H1 (cell line): Measurements from ENCODE around the gene LTBP1. TPM values are rescaled to one million over a fixed set of nuclear protein-coding genes. Genes with fewer than 3 reads are reported as not detected.
A peak's percentile ranks its signal among the peaks of the same experiment; 100 is the strongest.

Experiments used
- CTCF ChIA-PET: fragments of 300-600 bp; sonication (Branson Sonifier 250); formaldehyde crosslinking; loops from one replicate; lab custom pipeline; 2021; ENCODE audit not compliant: partially characterized antibody; lab: Charles Lee
- POLR2A ChIA-PET: fragments of 300-600 bp; sonication (Branson Sonifier 250); formaldehyde crosslinking; loops from one replicate; lab custom pipeline; 2021; ENCODE audit warnings: inconsistent platforms; ENCODE audit not compliant: partially characterized antibody; lab: Charles Lee
- DNase-seq, 2 experiments: peaks; one replicate each; pipeline versions ENCODE4 v3.0.0 to v3.0.0-alpha.2; 2010 to 2022; ENCODE audit warnings: low spot score in 2 of 2, low read depth in 1 of 2, mixed read lengths in 1 of 2
- FAIRE-seq: peaks from 2 replicates; lab custom pipeline; 2011; peaks lifted over from hg19 to GRCh38; lab: Jason Lieb, UNC
- H2AFZ ChIP-seq: 2 replicates; pipeline ENCODE4 v1.8.1; 2012; ENCODE audit warnings: low read length, inconsistent platforms
- H2AK5ac ChIP-seq: 2 replicates; pipeline ENCODE4 v1.6.1; 2013; ENCODE audit warnings: low read depth, low read length
- H2BK120ac ChIP-seq: replicated peaks from 2 replicates; pipeline ENCODE3; 2013; ENCODE audit warnings: low read depth, low read length, inconsistent platforms
- H2BK12ac ChIP-seq: 2 replicates; pipeline ENCODE4 v1.6.1; 2013; ENCODE audit warnings: low read depth, low read length
- H2BK15ac ChIP-seq: 2 replicates; pipeline ENCODE4 v1.6.1; 2013; ENCODE audit warnings: low read length
- H2BK20ac ChIP-seq: 2 replicates; pipeline ENCODE4 v1.6.1; 2013; ENCODE audit warnings: low read length
- H2BK5ac ChIP-seq: 2 replicates; pipeline ENCODE4 v1.6.1; 2013; ENCODE audit warnings: low read depth, low read length
- H3K14ac ChIP-seq: 2 replicates; pipeline ENCODE4 v1.6.1; 2013; ENCODE audit warnings: inconsistent platforms; ENCODE audit not compliant: insufficient read length
- H3K18ac ChIP-seq: 2 replicates; pipeline ENCODE4 v1.6.1; 2013; ENCODE audit warnings: low read length; ENCODE audit errors: extremely low read depth
- H3K23ac ChIP-seq: 2 replicates; pipeline ENCODE4 v1.6.1; 2013; ENCODE audit warnings: inconsistent platforms; ENCODE audit not compliant: insufficient read length
- H3K23me2 ChIP-seq: 2 replicates; pipeline ENCODE4 v1.6.1; 2013; ENCODE audit warnings: low read depth, low read length
- H3K27ac ChIP-seq: 2 replicates; pipeline ENCODE4 v1.6.1; 2011; ENCODE audit warnings: low read depth, low read length, inconsistent platforms
- H3K27me3 ChIP-seq, 4 experiments: replicated peaks in 1 of 4; 1 replicate in 1 of 4; 2 replicates in 3 of 4; pipeline versions ENCODE4 v1.6.1 to v1.8.1; 2011 to 2013; ENCODE audit warnings: low read length in 3 of 4, mild to moderate bottlenecking in 3 of 4, inconsistent platforms in 2 of 4, mixed read lengths in 2 of 4, moderate library complexity in 1 of 4; ENCODE audit not compliant: control insufficient read depth in 3 of 4, insufficient read depth in 3 of 4; ENCODE audit errors: extremely low read depth in 1 of 4
- H3K36me3 ChIP-seq, 4 experiments: 2 replicates each; pipeline versions ENCODE4 v1.6.1 to v1.8.1; 2011 to 2013; ENCODE audit warnings: mild to moderate bottlenecking in 4 of 4, low read length in 3 of 4, moderate library complexity in 2 of 4, control low read depth in 1 of 4, inconsistent platforms in 1 of 4; ENCODE audit not compliant: insufficient read depth in 4 of 4, control insufficient read depth in 2 of 4
- H3K4ac ChIP-seq: replicated peaks from 2 replicates; pipeline ENCODE3; 2013; ENCODE audit warnings: low read length, low read depth, mixed read lengths, inconsistent platforms; ENCODE audit not compliant: insufficient read length
- H3K4me1 ChIP-seq, 4 experiments: replicated peaks in 1 of 4; 1 replicate in 1 of 4; 2 replicates in 3 of 4; pipeline versions ENCODE4 v1.6.1 to v1.8.1; 2011 to 2013; ENCODE audit warnings: low read length in 3 of 4, inconsistent platforms in 2 of 4, mixed read lengths in 1 of 4; ENCODE audit not compliant: insufficient read depth in 4 of 4, control insufficient read depth in 3 of 4
- H3K4me2 ChIP-seq, 2 experiments: 2 replicates each; pipeline versions ENCODE4 v1.6.1 to v1.8.1; 2011 to 2013; ENCODE audit warnings: low read depth in 2 of 2, low read length in 2 of 2, control low read depth in 1 of 2, inconsistent platforms in 1 of 2, mild to moderate bottlenecking in 1 of 2; ENCODE audit not compliant: insufficient read depth in 1 of 2
- H3K4me3 ChIP-seq, 4 experiments: fragments of 200-600, 300-600 bp in 1 of 4; sonication (generic), shearing (Covaris generic), sonication (Bioruptor Twin) in 1 of 4; 2 replicates each; pipeline versions ENCODE4 v1.5.1 to v1.8.1; 2011 to 2016; ENCODE audit warnings: low read length in 4 of 4, low read depth in 3 of 4, control low read depth in 2 of 4, inconsistent platforms in 2 of 4, mild to moderate bottlenecking in 2 of 4, mixed read lengths in 1 of 4, moderate library complexity in 1 of 4; ENCODE audit not compliant: insufficient read depth in 2 of 4; ENCODE audit errors: extremely low read depth in 1 of 4
- H3K56ac ChIP-seq: replicated peaks from 2 replicates; pipeline ENCODE3; 2013; ENCODE audit warnings: low read depth, mild to moderate bottlenecking, mixed read lengths, low read length, inconsistent platforms; ENCODE audit not compliant: insufficient read length
- H3K79me1 ChIP-seq: 2 replicates; pipeline ENCODE4 v1.6.1; 2013; ENCODE audit warnings: low read depth, low read length, control low read depth
- H3K79me2 ChIP-seq, 2 experiments: 2 replicates each; pipeline versions ENCODE4 v1.6.1 to v1.8.1; 2012 to 2013; ENCODE audit warnings: low read length in 2 of 2, mild to moderate bottlenecking in 2 of 2, inconsistent platforms in 1 of 2; ENCODE audit not compliant: insufficient read depth in 2 of 2, control insufficient read depth in 1 of 2
- H3K9ac ChIP-seq, 4 experiments: replicated peaks in 1 of 4; 1 replicate in 1 of 4; 2 replicates in 3 of 4; pipeline versions ENCODE4 v1.6.1 to v1.8.1; 2011 to 2013; ENCODE audit warnings: low read depth in 3 of 4, low read length in 3 of 4, control low read depth in 2 of 4, mild to moderate bottlenecking in 2 of 4, moderate library complexity in 2 of 4, inconsistent platforms in 1 of 4; ENCODE audit errors: extremely low read depth in 1 of 4
- H3K9me3 ChIP-seq, 2 experiments: 2 replicates each; pipeline versions ENCODE4 v1.6.1 to v1.8.1; 2012 to 2013; ENCODE audit warnings: mild to moderate bottlenecking in 2 of 2, moderate library complexity in 2 of 2, control low read depth in 1 of 2, inconsistent platforms in 1 of 2, low read depth in 1 of 2, low read length in 1 of 2, mixed read lengths in 1 of 2; ENCODE audit not compliant: insufficient read depth in 2 of 2
- H4K20me1 ChIP-seq, 2 experiments: replicated peaks in 1 of 2; 2 replicates each; pipeline versions ENCODE3 to v1.8.1; 2011 to 2013; ENCODE audit warnings: inconsistent platforms in 2 of 2, low read length in 2 of 2, mild to moderate bottlenecking in 1 of 2; ENCODE audit not compliant: insufficient read depth in 2 of 2, control insufficient read depth in 1 of 2
- H4K5ac ChIP-seq: 2 replicates; pipeline ENCODE4 v1.6.1; 2013; ENCODE audit warnings: low read length, low read depth, mixed read lengths, inconsistent platforms; ENCODE audit not compliant: insufficient read length
- H4K8ac ChIP-seq: 2 replicates; pipeline ENCODE4 v1.8.0; 2013; ENCODE audit warnings: mild to moderate bottlenecking, moderate library complexity, low read length, inconsistent platforms; ENCODE audit not compliant: insufficient read depth; ENCODE audit errors: extremely low read depth
- H4K91ac ChIP-seq: replicated peaks from 2 replicates; pipeline ENCODE3; 2013; ENCODE audit warnings: low read length, mixed read lengths, inconsistent platforms; ENCODE audit not compliant: insufficient read length
- BCL11A ChIP-seq, 2 experiments: IDR thresholded peaks; one replicate each; pipeline ENCODE4 v1.6.1; 2011; ENCODE audit warnings: low read depth in 2 of 2, low read length in 2 of 2, mild to moderate bottlenecking in 2 of 2
- CBX8 ChIP-seq: fragments of 300-800, 300-1000 bp; sonication (generic); IDR thresholded peaks from 2 replicates; pipeline ENCODE4 v1.7.1; 2016; ENCODE audit warnings: low read depth, low read length, borderline replicate concordance
- CEBPB ChIP-seq: IDR thresholded peaks from 2 replicates; pipeline ENCODE4 v1.6.1; 2012; ENCODE audit warnings: low read depth, low read length
- FOSL1 ChIP-seq: IDR thresholded peaks from 2 replicates; pipeline ENCODE4 v1.6.1; 2011; ENCODE audit warnings: mild to moderate bottlenecking, low read depth, low read length, moderate library complexity; ENCODE audit not compliant: insufficient read depth
- GABPA ChIP-seq: IDR thresholded peaks from 2 replicates; pipeline ENCODE4 v1.6.1; 2011; ENCODE audit warnings: mild to moderate bottlenecking, low read length, moderate library complexity, borderline replicate concordance; ENCODE audit not compliant: insufficient read depth
- WGBS, 2 experiments: shearing (Covaris generic) in 1 of 2; methylation state at CpG; one replicate each; pipeline versions ENCODE4 v1.1.6 to v1.1.7; 2013 to 2015; ENCODE audit warnings: low lambda C conversion rate in 2 of 2, mixed read lengths in 2 of 2, inconsistent platforms in 1 of 2, low coverage in 1 of 2, missing lambda C conversion rate in 1 of 2; ENCODE audit not compliant: insufficient replicate concordance in 2 of 2, insufficient coverage in 1 of 2, insufficient read length in 1 of 2; ENCODE audit errors: extremely low coverage in 1 of 2, missing lambda C conversion rate in 1 of 2; 5-methylcytosine and 5-hydroxymethylcytosine counted together
- polyA plus RNA-seq, 7 experiments: library from polyadenylated mRNA; depleted of rRNA in 3 of 7; stranded (reverse) in 5 of 7; unstranded in 2 of 7; fragments of >200 nt in 5 of 7; fragments of 200-250 nt in 2 of 7; gene quantifications; 1 replicate in 5 of 7; 2 replicates in 1 of 7; 4 replicates in 1 of 7; pipeline versions ENCODE4 v1.2.1 to v1.2.3, GENCODE V29; 2011 to 2013; ENCODE audit warnings: missing spikeins in 2 of 7, mixed read lengths in 2 of 7
- total RNA-seq: library from RNA; stranded (reverse); fragmentation: NEBNext Ultra II Directional; extraction: Animal tissue kit (Norgen Biotek cat#: 25700); gene quantifications from 2 replicates; pipeline ENCODE4 v1.2.1, GENCODE V29; 2021
- TF ChIP-seq, protein P1 (sequence below): IDR thresholded peaks from 2 replicates; pipeline ENCODE4 v1.6.1; 2012; ENCODE audit warnings: inconsistent platforms

LTBP1 gene
- total and polyA plus RNA-seq, 2 of the 8 experiments (the other 6 are each of a cell fraction or from before 2014, with no cell fraction given), result 15.4 to 24.7 TPM

DNA sequence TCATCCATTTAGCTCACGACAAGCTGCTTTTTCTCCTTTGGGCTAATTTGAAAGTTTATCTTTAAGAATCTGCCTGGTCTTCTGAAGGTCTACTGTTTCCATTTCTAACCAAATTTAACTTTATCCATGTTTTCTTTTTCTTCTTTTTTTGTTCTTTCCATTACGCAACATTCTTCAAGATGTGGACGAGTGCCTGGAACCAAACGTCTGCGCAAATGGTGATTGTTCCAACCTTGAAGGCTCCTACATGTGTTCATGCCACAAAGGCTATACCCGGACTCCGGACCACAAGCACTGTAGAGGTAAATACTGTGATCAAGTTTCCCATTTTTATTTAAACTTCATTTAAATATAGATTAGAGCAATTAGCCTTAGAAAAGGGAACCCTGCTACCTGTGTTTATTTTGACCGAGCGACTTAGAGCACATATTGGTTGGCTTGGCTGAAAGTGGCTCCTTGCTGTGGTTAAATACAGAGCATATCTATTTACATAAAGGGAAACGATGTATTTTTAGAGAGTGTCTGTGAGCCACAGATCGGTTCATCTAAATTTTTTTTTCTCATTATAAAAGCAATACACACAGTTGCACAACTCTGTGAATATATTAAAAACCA, 346.3 kb downstream of the LTBP1 start:
- Histone ChIP-seq H2BK120ac (no peak overlapping the region), H3K79me2 (no peaks in the 10 kb centered on the region), H3K18ac (no peak overlapping the region), H2BK20ac (no peak overlapping the region), H4K5ac (no peak overlapping the region), H3K36me3 (no peaks in the 10 kb centered on the region), H3K4me3 (no peak overlapping the region), H3K23ac (no peak overlapping the region), H4K20me1 (no peaks in the 10 kb centered on the region), H3K4me1 (peaks cover 0 to 3% (median 0%) of the 10 kb centered on the region in 4 experiments; a peak in 2 of 7 replicates), H3K4me2 (no peak overlapping the region), H4K91ac (no peak overlapping the region), H3K27me3 (no peaks in the 10 kb centered on the region), H2BK15ac (no peak overlapping the region), H3K79me1 (no peaks in the 10 kb centered on the region), H3K27ac (no peak overlapping the region), H3K9me3 (no peaks in the 10 kb centered on the region), H2BK5ac (no peak overlapping the region), H4K8ac (no peak overlapping the region), H3K23me2 (no peaks in the 10 kb centered on the region), H2AK5ac (no peak overlapping the region), H3K4ac (no peak overlapping the region), H2BK12ac (no peak overlapping the region), H3K56ac (no peak overlapping the region), H2AFZ (no peak overlapping the region), H3K14ac (no peak overlapping the region), H3K9ac (no peak overlapping the region)
- no peak for DNase-seq
- no peak for FAIRE-seq
- WGBS, 2 experiments, result 75% methylated on average over 11 of the region's 11 CpGs; no CpG with 5 or more reads in 1 of the 2 experiments
- ChIA-PET POLR2A (no interaction called here), CTCF (no interaction called here)
- TF ChIP-seq GABPA, result no peak
- TF ChIP-seq, protein P1, sequence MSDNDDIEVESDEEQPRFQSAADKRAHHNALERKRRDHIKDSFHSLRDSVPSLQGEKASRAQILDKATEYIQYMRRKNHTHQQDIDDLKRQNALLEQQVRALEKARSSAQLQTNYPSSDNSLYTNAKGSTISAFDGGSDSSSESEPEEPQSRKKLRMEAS, result no peak
- TF ChIP-seq BCL11A (IDR thresholded peaks at IDR 0.05; ENCODE audit: low read depth in 2 of 2, low read length in 2 of 2), result no peak
- TF ChIP-seq CBX8, result no peak
- TF ChIP-seq CEBPB, result peak; percentile 78; the same call in 1 of the 2 replicates
- TF ChIP-seq FOSL1, result no peak
